GM10266 (cell line): ENCODE measurements around the gene ITIH4.

ENCODE experiments used
- DNase-seq: peaks from one replicate; pipeline ENCODE4 v3.0.0; 2012; ENCODE audit errors: extremely low spot score
- CTCF ChIP-seq: IDR thresholded peaks from 2 replicates; pipeline ENCODE4 v1.5.1; 2012; ENCODE audit warnings: mild to moderate bottlenecking, low read depth; ENCODE audit not compliant: control insufficient read depth, insufficient read depth; ENCODE audit errors: missing control alignments

Gene ITIH4

GRCh38 chr3:52816199-52816598 lies 14.3 kb downstream of the ITIH4 start:
- DNase-seq: no peak
- TF ChIP-seq CTCF: no peak

GRCh38 chr3:52813810-52814209 lies 16.7 kb downstream of the ITIH4 start:
- DNase-seq: no peak
- no peak for TF ChIP-seq CTCF

- no peak for TF ChIP-seq CTCF
- DNase-seq: no peak
Observed at GRCh38 chr3:52811452-52812011, 18.9 kb downstream of the ITIH4 start.

GRCh38 chr3:52810923-52811322 lies 19.5 kb downstream of the ITIH4 start:
- DNase-seq: no peak
- TF ChIP-seq CTCF: no peak

- no peak for DNase-seq
- no peak for TF ChIP-seq CTCF
Observed at GRCh38 chr3:52809662-52810377, 20.7 kb downstream of the ITIH4 start.

- TF ChIP-seq CTCF: no peak
- DNase-seq: no peak
Observed at GRCh38 chr3:52809149-52809548, 21.3 kb downstream of the ITIH4 start.

- DNase-seq: no peak
Observed at GRCh38 chr3:52805270-52806039, 25.0 kb downstream of the ITIH4 start.

More at GRCh38 chr3:52805270-52806039, 25.0 kb downstream of the ITIH4 start:
- TF ChIP-seq CTCF: no peak
